HG03571 (cell line): Measurements from ENCODE around the gene TBC1D22A.

Source experiments
- ATAC-seq: cut with Tn5 transposase; IDR thresholded peaks from one replicate; pipeline ENCODE4 v1.9.1; 2021; ENCODE audit not compliant: unreplicated experiment

Gene TBC1D22A

GRCh38 chr22:46737105-46737975, 25.1 kb upstream of the TBC1D22A start:
- ATAC-seq, result no peak

GRCh38 chr22:46737976-46738646, 24.3 kb upstream of the TBC1D22A start, which contains the start of gene CERK:
Gene CERK (minus strand): TSS chr22:46738252. CDS start chr22:46738148, 104 bp downstream.
- ATAC-seq, result no peak

- no peak for ATAC-seq
These were observed 23.8 kb upstream of the TBC1D22A start for GRCh38 chr22:46738647-46739093.

DNA sequence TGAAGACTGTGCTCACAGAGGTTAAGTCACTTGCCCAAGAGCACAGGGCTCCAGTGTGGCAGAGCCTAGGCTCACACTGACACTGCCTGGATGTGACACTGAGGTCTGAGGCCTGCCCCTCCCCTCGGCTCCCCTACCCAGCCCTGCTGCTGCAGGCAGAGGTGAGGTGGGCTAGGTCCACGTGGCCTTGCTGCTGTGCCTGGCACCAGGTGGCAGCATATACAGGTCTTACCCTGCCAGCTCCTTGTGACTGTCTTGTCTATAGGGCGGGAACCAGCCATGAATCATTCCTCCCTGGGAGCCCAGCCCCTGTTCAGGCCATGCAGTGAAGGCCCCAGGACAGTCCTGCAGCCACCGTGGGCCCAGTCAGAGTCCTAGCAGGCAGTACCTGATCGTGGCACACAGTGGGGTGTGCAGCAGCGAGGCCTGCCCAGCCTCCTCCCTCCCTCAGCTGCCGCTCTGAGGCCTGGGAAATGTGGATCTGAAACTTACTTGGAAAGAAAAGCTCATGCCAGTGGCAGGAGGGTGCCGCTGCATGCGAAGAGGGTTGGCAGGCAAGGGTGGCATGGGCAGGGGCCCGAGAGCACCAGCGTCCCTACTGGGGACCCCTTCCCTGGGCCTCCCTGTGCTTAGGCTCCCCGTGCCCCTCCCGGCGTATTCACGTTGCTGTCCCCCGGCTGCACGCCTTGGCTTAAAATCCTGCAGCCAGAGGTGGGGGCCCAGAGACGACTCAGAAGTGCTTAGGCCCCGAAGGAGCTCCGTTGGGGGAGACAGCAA, 23.2 kb upstream of the TBC1D22A start:
- no peak for ATAC-seq

GRCh38 chr22:46740910-46741780, 21.3 kb upstream of the TBC1D22A start:
- ATAC-seq, result no peak

GRCh38 chr22:46741974-46742519, 20.4 kb upstream of the TBC1D22A start:
- no peak for ATAC-seq

DNA sequence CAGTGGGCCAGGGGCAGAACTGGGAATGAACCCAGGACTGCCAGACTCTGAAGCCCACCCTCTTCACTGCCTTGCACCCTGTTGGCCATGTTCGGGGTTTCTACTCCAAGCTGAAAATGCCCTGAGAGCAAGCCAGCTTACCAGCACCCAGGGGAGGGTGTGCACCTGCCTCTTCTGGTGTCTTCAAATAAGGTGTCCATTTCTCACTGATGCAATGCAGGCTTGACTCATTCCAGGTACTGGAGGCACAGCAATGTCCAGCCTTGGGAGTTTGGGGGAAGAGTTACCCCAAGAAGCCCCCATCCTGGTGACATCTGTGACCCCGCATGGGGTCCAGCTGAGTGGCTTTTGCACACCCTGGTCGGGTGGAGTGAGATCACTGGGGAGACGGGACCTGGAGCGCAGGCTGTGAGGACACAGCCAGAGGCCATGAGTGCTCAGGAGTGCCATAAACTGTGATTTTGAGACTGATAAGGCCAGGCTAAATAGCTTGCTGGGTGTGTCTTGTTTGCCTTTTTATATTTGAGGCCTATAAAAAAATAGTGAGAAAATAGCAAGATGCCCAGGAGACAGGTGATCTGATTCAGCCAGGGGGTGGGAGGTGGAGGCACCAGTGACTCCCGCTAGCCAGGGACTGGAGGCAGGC, 19.8 kb upstream of the TBC1D22A start:
- no peak for ATAC-seq

DNA sequence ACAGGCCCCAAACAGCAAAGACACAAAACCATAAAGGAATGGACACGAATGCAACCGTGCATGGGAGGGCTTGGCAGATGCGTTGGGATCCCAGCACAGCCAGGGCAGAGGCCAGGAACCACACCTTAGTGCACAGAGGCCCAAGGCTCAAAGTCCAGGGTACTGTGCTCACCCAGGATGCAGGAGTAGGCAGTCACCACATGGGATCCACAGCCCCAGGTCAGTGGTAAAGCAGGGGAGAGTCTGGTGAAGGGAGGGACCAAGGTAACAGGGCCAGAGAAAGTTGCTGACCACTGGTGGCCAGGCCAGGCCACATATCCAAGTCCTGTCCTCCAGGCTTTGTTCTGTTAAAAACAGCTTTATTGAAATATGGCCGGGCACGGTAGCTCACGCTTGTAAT, 17.9 kb upstream of the TBC1D22A start:
- ATAC-seq, result no peak

- ATAC-seq, result no peak
These were observed 16.3 kb upstream of the TBC1D22A start for GRCh38 chr22:46746192-46746591.

GRCh38 chr22:46746620-46747019, 15.8 kb upstream of the TBC1D22A start:
- ATAC-seq, result no peak

- ATAC-seq, result no peak
These were observed 14.8 kb upstream of the TBC1D22A start for GRCh38 chr22:46747646-46748045.

DNA sequence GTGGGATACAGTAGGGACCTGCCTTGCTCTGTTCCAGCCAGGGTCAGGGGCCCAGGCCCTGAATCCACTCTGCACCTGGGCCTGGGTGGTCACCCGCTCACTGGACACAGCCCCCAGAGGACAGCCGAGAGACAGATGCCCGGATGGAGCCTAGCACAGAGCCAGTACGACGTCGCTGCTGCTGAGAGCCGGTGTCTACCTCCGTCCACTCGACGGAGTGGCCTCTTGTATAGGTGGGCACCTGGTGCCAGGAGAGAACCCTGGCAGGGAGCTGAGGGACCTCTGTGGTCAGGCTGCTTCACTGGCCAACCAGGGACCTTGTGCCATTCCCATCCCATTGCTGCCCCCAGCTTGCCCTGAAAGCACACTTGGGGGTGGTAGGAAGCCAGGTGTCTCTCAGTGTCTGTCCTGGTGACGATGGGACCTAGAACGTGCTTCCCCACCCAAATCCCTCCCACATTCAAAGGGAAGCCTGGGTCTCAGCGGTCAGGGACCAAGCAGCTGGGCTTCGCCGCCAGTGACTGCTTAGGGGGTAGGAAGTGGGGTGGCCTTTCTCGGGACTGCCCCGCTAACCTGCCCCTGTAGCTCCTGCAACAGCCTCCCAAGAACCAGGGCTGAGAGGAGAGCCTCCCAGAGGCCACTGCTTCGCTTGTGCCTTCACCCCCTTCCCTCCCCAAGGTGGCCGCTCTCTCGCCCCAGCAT, 14.1 kb upstream of the TBC1D22A start:
- ATAC-seq, result no peak

GRCh38 chr22:46748908-46749675, 13.4 kb upstream of the TBC1D22A start:
- no peak for ATAC-seq

GRCh38 chr22:46749682-46750529, 12.5 kb upstream of the TBC1D22A start:
- no peak for ATAC-seq

- no peak for ATAC-seq
These were observed 12.0 kb upstream of the TBC1D22A start for GRCh38 chr22:46750530-46750800.

DNA sequence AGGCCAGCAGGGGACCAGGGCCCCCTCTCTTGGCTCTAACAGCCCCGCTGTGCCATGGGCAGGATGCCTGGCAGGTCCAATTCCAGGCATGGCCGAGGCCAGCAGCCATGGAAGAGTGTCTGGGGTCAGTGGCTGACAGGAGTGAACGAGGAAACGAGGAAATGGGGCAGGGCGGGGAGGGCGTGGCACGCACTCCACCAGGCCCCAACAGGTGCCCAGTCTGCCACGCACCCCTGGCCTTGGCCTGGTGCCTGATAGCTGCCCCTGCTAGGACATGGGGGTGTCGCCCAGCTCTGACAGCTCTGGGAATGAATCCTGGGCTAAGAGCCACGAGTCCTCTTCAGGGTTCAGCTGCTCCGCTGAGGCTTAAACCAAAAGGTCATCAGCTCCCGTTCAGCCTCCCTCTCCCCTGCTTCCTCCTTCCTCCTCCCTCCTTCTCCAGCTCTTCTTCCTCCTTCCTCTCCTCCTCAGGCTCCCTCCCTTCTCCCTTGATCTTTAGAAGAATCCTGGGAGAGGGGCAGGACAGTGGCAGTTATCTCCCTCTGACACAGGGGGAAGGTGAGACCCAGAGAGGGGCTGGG, 11.5 kb upstream of the TBC1D22A start:
- ATAC-seq, result no peak

DNA sequence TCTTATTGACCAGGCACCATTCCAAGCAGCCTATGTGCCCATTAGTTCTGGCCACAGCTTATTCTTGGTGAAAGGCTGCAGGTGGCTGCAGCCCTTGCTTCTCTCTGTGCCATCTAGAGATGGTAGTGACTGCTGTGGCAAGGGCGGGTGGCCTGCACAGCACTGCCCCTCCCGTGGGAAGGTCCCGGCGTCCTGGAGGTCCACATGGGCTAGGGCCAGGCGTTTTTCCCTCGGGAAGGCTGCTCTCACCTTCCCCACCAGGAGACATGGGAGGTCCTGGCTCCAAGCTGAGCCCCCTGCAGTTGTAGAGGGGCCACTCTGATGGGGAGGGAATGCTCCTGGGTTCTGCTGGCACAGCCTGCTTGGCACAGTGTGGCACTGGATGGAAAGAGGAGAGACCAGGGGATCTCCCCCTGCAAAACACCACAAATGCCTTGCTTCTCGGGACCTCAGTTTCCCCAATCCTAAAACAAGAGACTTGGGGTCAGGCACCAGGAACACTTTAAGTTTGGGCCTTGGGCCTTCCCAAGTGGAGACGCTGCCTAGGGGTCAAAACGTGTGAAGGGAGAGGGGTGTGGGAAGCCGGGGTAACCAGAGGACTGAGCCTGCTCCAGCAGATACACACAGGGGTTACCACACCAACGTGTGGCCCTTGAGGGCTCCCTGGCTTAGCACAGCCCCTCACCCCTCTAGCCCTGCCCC, 10.0 kb upstream of the TBC1D22A start:
- no peak for ATAC-seq
